Fibroblast of the aortic adventitia (primary cell): ENCODE results near the gene IL15. TPM values are rescaled to one million over a fixed set of nuclear protein-coding genes. Genes with fewer than 3 reads are reported as not detected.
"Not testable (repeated sequence)": the region's sequence is repeated elsewhere in the genome, so short reads cannot be mapped to it uniquely, and the experiment has no call there.

Source experiments
- DNase-seq: peaks from one replicate; pipeline ENCODE4 v3.0.0-alpha.2; 2010; ENCODE audit warnings: low read depth
- H3K4me3 ChIP-seq: 2 replicates; pipeline ENCODE4 v1.5.1; 2011; ENCODE audit warnings: low read depth, mild to moderate bottlenecking, control low read depth, low read length, moderate library complexity
- CTCF ChIP-seq: IDR thresholded peaks from 2 replicates; pipeline ENCODE4 v1.5.1; 2011; ENCODE audit warnings: mild to moderate bottlenecking, low read length, control low read depth, inconsistent platforms; ENCODE audit not compliant: insufficient read depth
- total RNA-seq: library from RNA; depleted of rRNA; stranded (reverse); fragments of >200 nt; gene quantifications from 2 replicates; pipeline ENCODE4 v1.2.3, GENCODE V29; 2012; ENCODE audit warnings: low replicate concordance

IL15 gene
- total RNA-seq, 1 donor, result 2.3 TPM

- TF ChIP-seq CTCF, result no peak
- no peak for DNase-seq
- H3K4me3 ChIP-seq, result no peak overlapping the region
These were observed 26.0 kb upstream of the IL15 start for GRCh38 chr4:141610365-141610764.

GRCh38 chr4:141614878-141615586, 21.4 kb upstream of the IL15 start:
- TF ChIP-seq CTCF, result no peak
- DNase-seq, result no peak
- H3K4me3 ChIP-seq, result no peak overlapping the region

- not testable (repeated sequence) for DNase-seq, H3K4me3 ChIP-seq
These were observed 20.8 kb upstream of the IL15 start for GRCh38 chr4:141615587-141615918.

- no peak for TF ChIP-seq CTCF
- no peak for DNase-seq
- H3K4me3 ChIP-seq, result no peak overlapping the region
These were observed 15.7 kb upstream of the IL15 start for GRCh38 chr4:141620715-141621114.

GRCh38 chr4:141625023-141625422, 11.4 kb upstream of the IL15 start:
- no peak for DNase-seq
- H3K4me3 ChIP-seq, result no peak overlapping the region
- TF ChIP-seq CTCF, result no peak

GRCh38 chr4:141630854-141631253, 5.5 kb upstream of the IL15 start:
- no peak for DNase-seq
- TF ChIP-seq CTCF, result no peak

GRCh38 chr4:141635736-141636081, 674 bp upstream of the IL15 start:
- no peak for TF ChIP-seq CTCF
- peak overlapping the region; percentile 82 for H3K4me3 ChIP-seq
- DNase-seq, result no peak

More at GRCh38 chr4:141630854-141631253, 5.5 kb upstream of the IL15 start:
- no peak overlapping the region for H3K4me3 ChIP-seq
